ENCODE data around the gene TMEM187. TPM values are rescaled to one million over a fixed set of nuclear protein-coding genes. Genes with fewer than 3 reads are reported as not detected.

The TMEM187 gene
- total and polyA plus RNA-seq, 2 donors (not counting 1 experiment from before 2014, with no cell fraction given) = 5.5 to 6.4 TPM

- no peaks in the 10 kb centered on the region for H3K27me3 Mint-ChIP-seq
- intact Hi-C loops (cut with micrococcal nuclease) = loop anchor here (5.0 kb wide), 3 partner anchors 33 to 403 kb away; partner anchors contain the start of gene EMD
- no peak for ATAC-seq (ENCODE audit: low read depth)
- Histone ChIP-seq H4K20me1 (ENCODE audit: control insufficient read depth, insufficient read depth, low read length, poor library complexity, severe bottlenecking) (peaks cover 6% of the 10 kb centered on the region), H3K36me3 (replicated peaks in 1 of 2; ENCODE audit: control extremely low read depth in 1 of 2, control insufficient read depth in 1 of 2, extremely low read depth in 1 of 2, insufficient read depth in 2 of 2, low read length in 1 of 2) (no peaks in the 10 kb centered on the region), H3K4me1 (ENCODE audit: control insufficient read depth in 2 of 2, insufficient read depth in 2 of 2, low read length in 2 of 2) (peaks cover 22 to 26% of the 10 kb centered on the region in 2 donors), H3K9me3 (ENCODE audit: control extremely low read depth in 1 of 3, control insufficient read depth in 2 of 3, insufficient read depth in 1 of 3, low read length in 2 of 3) (no peaks in the 10 kb centered on the region), H3K4me2 (replicated peaks; ENCODE audit: low read depth, low read length, poor library complexity, severe bottlenecking) (peak overlapping the region; percentile 70), H3K79me2 (ENCODE audit: control insufficient read depth, insufficient read depth, low read length) (peaks cover 22% of the 10 kb centered on the region), H3K27ac (ENCODE audit: low read length in 2 of 2) (peak overlapping the region; percentile 29 to 100), H2AFZ (ENCODE audit: insufficient read depth, low read depth, low read length, poor library complexity, severe bottlenecking) (no peak overlapping the region), H3K27me3 (replicated peaks in 1 of 4; ENCODE audit: control extremely low read depth in 1 of 4, control insufficient read depth in 3 of 4, insufficient read depth in 4 of 4, low read length in 3 of 4) (no peaks in the 10 kb centered on the region), H3K4me3 (ENCODE audit: control extremely low read depth in 1 of 5, extremely low read depth in 1 of 5, insufficient read depth in 1 of 5, low read depth in 2 of 5, low read length in 4 of 5) (no peak overlapping the region), H3K9ac (ENCODE audit: low read length) (no peak overlapping the region)
- CTCF ChIA-PET = interaction anchor here (0.6 to 1.7 kb wide), 3 partner anchors 32 to 218 kb away, joined by 3 to 12 read pairs (median 5); no protein-coding TSS in a partner anchor
- H3K4me1 Mint-ChIP-seq = peaks cover 26% of the 10 kb centered on the region
- peak overlapping the region; percentile 92 for H3K4me3 Mint-ChIP-seq
- TF ChIP-seq EZH2 (IDR thresholded peaks at IDR 0.05; ENCODE audit: borderline replicate concordance, insufficient read depth, low read depth, low read length, poor library complexity, severe bottlenecking) (no peak), CTCF (IDR thresholded peaks at IDR 0.05) (no peak)
- DNase-seq = peak; percentile 18
- H3K27ac Mint-ChIP-seq = peak overlapping the region; percentile 94
- WGBS (ENCODE audit: insufficient coverage) = 74% methylated on average over 13 of the region's 14 CpGs
- no peaks in the 10 kb centered on the region for H3K9me3 Mint-ChIP-seq (ENCODE audit: insufficient read depth)
- POLR2A ChIA-PET = interaction anchor here (0.6 to 1.5 kb wide), 2 partner anchors 48 to 397 kb away, joined by 3 to 4 read pairs; partner anchors contain the start of gene ARHGAP4
Observed at GRCh38 chrX:153974003-153974725, 1.6 kb downstream of the TMEM187 start.
